SH-SY5Y (cell line): ENCODE data around the gene RXRA.

Experiments
- GATA2 ChIP-seq: IDR thresholded peaks from 2 replicates; pipeline ENCODE4 v1.6.1; 2011; ENCODE audit warnings: mild to moderate bottlenecking, low read depth, low read length
- GATA3 ChIP-seq: IDR thresholded peaks from 2 replicates; pipeline ENCODE4 v1.6.1; 2011; ENCODE audit warnings: low read depth, mild to moderate bottlenecking, low read length, moderate library complexity

GRCh38 chr9:134373269-134373668 is 47.0 kb downstream of the RXRA start:
- TF ChIP-seq GATA2 = no peak
- TF ChIP-seq GATA3 = no peak
